HT1080 (cell line): ENCODE results near the gene TNNT1. TPM values are rescaled to one million over a fixed set of nuclear protein-coding genes. Genes with fewer than 3 reads are reported as not detected.
A peak's percentile ranks its signal among the peaks of the same experiment; 100 is the strongest.

Source experiments
- DNase-seq: peaks from one replicate; pipeline ENCODE4 v3.0.0-alpha.2; 2015; ENCODE audit warnings: low read depth
- total RNA-seq: library from RNA; depleted of rRNA; stranded (reverse); fragments of >200 nt; shearing (Covaris generic); gene quantifications from 2 replicates; pipeline ENCODE4 v1.2.3, GENCODE V29; 2014

The TNNT1 gene
- total RNA-seq, 1 experiment from 2014 or later, result 28.7 TPM

DNA sequence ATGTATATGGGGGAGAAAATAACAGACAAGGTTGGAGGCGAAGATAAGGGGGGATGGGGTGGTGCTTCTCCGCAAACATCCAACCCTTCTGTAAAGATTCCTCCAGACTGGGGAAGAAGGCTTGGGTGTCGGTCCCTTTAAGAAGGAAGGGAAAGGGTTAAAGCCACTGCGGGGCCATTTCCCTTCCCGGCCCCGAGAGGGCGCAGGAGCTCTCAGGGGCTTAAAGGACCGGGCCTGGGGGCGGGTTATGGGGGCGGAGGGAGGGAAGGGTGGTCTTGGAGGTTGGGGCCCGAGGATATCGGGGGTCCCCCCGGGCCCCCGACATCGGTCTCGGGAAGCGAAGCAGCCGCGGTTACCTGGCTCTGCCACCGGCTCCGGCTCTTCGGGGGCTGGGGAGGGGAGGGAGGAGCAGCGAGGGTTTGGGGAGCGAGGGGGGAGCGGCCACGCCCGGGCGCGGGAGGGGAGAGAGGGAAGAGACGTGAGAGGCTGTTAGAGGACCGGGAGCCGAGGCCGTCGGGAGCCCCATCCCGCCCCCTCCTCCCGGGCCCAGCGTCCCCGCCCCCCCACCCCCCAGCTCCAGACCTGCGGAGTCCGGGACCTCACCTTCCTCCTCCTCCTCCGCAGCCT lies 2.8 kb downstream of the TNNT1 start:
- DNase-seq, result peak; percentile 42

GRCh38 chr19:55145232-55145631 lies 3.8 kb downstream of the TNNT1 start:
- DNase-seq, result no peak

- DNase-seq, result no peak
These were observed 7.3 kb downstream of the TNNT1 start for GRCh38 chr19:55141696-55142095.

DNA sequence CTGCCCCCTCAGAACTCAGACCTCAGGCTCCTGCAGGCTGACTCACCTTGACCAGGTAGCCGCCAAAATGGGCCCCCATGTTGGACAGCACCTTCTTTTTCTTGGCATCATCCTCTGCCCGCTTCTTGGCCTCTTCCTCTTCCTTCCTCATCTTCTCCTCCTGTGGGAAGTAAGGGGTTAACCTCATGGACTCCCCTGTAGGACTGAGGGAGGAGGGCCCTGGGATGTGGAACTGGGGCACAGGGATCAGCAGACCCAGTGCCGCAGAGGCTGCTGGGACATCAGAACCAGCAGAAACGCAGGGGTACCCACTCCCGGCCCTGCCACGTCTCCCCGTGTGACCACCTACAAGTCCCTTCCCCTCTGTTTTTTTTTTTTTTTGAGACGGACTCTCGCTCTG lies 11.1 kb downstream of the TNNT1 start:
- DNase-seq, result no peak

DNA sequence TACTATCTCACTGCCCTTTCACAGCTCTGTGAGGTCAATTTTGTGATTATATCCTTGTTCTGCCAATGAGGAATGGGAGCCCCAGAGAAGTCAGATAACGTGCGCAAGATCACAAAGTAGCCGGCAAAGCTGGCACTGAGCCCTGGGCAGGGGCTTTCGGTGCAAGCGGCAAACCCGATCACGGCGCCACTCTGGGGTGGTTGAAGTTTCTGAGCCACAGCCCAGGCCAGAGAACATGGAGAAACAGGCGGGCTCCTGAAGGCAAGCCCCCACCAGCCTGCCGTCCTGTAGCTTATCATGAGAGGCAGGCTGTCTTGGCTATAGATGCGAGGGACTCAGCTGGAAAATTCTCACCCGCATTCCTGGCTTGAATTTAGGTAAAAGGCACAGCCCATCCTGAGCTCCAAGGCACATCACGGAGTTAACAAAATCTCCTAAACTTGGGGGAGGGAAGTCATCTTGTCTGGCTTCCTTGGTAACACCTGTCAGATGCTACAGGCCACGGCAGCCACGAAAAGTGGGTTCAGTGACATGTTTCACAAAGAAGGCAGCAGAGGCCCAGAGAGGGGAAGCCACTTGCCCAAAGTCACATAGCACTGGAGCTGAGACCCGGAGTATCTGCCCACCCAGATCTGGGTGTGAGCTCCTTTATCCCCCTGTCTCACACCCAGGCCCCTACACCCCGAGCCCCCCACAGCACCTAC lies 12.5 kb downstream of the TNNT1 start:
- DNase-seq, result no peak

DNA sequence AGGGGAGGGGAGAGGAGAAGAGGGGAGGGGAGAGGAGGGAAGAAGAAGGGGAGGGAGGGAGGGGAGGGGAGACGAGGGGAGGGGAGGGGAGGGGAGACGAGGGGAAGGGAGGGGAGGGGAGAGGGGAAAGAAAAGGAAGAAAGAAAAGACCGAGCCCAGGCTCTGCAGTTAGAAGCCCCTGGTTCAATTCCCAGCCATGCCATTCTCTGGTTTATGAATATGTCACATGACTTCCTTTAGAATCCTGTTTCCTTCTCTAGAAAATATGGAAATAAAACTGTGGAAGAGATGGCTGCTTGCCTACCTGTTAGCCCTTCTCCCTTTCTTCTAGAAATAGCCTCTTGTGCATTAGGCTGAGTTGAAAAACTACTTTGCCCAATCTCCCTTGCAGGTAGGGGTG lies 14.3 kb downstream of the TNNT1 start:
- no peak for DNase-seq

DNA sequence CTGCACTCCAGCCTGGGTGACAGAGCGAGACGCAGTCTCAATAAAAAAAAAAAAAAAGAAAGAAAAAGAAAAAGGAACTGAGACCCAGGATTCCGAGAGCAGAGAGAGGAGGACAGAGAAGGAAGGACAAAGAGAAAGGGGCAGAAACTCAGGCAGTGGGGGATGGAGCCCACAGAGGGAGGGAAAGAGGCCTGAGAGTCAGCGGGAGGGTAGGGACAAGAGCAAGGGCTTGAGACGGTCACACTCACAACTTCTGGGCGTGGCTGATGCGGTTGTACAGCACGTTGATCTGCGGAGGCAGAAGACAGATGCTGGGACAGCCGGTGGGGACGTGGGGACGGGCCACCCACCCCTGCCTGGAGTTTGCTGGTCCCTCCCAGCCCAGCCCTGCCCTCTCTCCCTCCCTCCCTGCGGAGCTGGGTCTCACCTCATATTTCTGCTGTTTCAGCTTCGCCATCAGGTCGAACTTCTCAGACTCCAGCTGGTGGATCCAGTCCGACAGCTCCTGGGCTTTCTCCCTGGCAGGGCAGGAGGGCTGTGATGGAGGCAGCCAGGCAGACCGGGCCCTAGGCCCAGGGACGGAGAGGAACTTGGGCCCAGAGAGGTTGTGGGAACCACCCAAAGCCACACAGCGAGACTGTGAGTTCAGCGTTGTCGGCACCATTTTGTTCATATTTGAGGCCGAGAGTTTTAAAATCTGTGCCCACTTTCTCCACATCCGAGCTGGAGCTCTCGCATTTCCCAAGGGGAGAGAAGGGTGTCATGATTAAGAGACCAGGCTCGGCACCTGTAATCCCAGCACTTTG lies 15.2 kb downstream of the TNNT1 start:
- no peak for DNase-seq

GRCh38 chr19:55132453-55133129 lies 16.4 kb downstream of the TNNT1 start:
- no peak for DNase-seq

DNA sequence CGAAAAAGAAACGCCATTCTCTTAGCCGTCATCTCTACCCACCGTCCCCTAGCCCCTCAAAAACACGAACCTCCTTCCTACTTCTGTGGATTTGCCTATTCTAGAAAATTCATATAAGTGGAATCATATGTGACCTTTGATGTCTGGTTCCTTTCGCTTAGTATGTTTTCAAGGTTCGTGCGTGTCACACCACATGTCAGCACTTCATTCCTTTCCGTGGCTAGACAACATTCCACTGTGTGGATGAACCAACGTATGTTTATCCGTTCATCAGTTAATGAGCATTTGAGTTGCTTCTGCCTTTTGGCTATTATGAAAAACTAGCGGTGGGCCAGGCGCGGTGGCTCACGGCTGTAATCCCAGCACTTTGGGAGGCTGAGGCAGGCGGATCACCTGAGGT lies 17.6 kb downstream of the TNNT1 start:
- DNase-seq, result no peak

GRCh38 chr19:55119053-55119452 lies 30.0 kb downstream of the TNNT1 start:
- DNase-seq, result no peak

DNA sequence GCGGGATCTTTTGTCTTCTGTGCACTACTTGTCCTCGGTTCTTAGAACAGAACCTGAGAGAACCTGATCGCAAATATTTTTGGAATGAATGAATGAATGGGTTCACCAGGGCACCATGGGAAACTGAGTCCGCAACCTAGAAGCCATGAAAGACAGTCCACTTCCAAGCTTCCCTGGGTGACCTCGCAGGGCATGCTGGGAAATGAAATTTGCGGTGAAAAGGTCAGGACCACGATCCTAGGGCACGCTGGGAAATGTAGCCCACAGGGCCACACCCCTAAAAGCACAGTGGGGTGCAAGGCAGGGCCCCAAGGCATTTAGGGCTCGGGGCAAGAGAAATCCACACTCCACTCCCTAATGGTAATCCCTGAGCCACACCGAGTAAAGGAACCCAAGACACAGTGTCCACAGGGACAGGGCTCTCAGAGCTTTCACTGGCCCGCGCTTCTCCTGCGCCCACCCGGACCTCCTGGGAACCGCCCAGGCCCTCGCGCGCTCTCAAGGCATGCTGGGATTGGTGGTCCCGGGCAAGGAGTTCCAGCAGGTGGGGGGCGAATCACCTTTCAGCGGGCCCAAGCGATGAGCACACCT lies 30.5 kb downstream of the TNNT1 start:
- DNase-seq, result no peak

DNA sequence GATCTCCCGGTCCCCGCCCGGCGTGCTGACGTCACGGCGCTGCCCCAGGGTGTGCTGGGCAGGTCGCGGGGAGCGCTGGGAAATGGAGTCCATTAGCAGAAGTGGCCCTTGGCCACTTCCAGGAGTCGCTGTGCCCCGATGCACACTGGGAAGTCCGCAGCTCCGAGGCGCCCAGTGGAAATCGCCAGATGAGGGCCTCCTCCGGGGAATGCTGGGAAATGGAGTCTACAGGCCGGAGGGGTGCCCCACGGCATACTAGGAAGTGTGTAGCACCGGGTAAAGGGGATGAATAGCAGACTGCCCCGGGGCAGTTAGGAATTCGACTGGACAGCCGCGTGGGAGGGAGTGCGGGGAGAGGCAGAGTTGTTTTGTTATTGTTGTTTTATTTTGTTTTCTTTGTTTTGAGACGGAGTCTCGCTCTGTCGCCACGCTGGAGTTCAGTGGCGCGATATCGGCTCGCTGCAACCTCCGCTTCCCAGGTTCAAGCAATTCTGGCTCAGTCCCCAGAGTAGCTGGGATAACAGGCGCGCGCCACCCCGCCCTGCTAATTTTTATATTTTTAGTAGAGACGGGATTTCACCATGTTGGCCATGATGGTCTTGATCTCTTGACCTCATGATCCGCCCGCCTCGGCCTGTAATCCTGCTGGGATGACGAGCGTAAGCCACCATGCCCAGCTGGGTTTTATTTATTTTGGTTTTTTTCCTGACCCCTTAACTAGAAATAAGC lies 31.2 kb downstream of the TNNT1 start:
- peak; percentile 99 for DNase-seq

- no peak for DNase-seq
These were observed 31.9 kb downstream of the TNNT1 start, which contains the start of gene PPP1R12C for GRCh38 chr19:55116859-55117662. Gene PPP1R12C (minus strand): TSS chr19:55117637. CDS start chr19:55117543, 94 bp downstream.

- DNase-seq, result peak; percentile 56
These were observed 32.7 kb downstream of the TNNT1 start for GRCh38 chr19:55116232-55116858.

DNA sequence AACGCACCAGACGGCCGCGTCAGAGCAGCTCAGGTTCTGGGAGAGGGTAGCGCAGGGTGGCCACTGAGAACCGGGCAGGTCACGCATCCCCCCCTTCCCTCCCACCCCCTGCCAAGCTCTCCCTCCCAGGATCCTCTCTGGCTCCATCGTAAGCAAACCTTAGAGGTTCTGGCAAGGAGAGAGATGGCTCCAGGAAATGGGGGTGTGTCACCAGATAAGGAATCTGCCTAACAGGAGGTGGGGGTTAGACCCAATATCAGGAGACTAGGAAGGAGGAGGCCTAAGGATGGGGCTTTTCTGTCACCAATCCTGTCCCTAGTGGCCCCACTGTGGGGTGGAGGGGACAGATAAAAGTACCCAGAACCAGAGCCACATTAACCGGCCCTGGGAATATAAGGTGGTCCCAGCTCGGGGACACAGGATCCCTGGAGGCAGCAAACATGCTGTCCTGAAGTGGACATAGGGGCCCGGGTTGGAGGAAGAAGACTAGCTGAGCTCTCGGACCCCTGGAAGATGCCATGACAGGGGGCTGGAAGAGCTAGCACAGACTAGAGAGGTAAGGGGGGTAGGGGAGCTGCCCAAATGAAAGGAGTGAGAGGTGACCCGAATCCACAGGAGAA lies 33.5 kb downstream of the TNNT1 start:
- DNase-seq, result no peak

- DNase-seq, result no peak
These were observed 34.4 kb downstream of the TNNT1 start for GRCh38 chr19:55114566-55115145.

- DNase-seq, result peak; percentile 39
These were observed 35.4 kb downstream of the TNNT1 start for GRCh38 chr19:55113570-55114039.
